Neuronal stem cell (in vitro differentiated cells): ENCODE data around the gene LAPTM4A.

Source experiments
- DNase-seq: peaks from one replicate; pipeline ENCODE4 v3.0.0-alpha.2; 2013; ENCODE audit warnings: low spot score
- H2AFZ ChIP-seq: one replicate; pipeline ENCODE4 v1.6.1; 2013; ENCODE audit warnings: mild to moderate bottlenecking, low read length, inconsistent platforms
- H2AK5ac ChIP-seq: 2 replicates; pipeline ENCODE4 v1.6.1; 2013; ENCODE audit warnings: low read depth, mild to moderate bottlenecking, inconsistent platforms, low read length, moderate library complexity, mixed read lengths
- H2BK120ac ChIP-seq: 2 replicates; pipeline ENCODE4 v1.6.1; 2013; ENCODE audit warnings: low read depth, mild to moderate bottlenecking, inconsistent platforms, low read length, moderate library complexity, mixed read lengths
- H2BK12ac ChIP-seq: one replicate; pipeline ENCODE4 v1.6.1; 2013; ENCODE audit warnings: low read length, inconsistent platforms
- H2BK15ac ChIP-seq: 2 replicates; pipeline ENCODE4 v1.6.1; 2013; ENCODE audit warnings: mild to moderate bottlenecking, low read length, inconsistent platforms, mixed read lengths
- H2BK5ac ChIP-seq: one replicate; pipeline ENCODE4 v1.6.1; 2013; ENCODE audit warnings: inconsistent platforms, mild to moderate bottlenecking, low read length, moderate library complexity
- H3K14ac ChIP-seq: one replicate; pipeline ENCODE4 v1.6.1; 2013; ENCODE audit warnings: low read length, inconsistent platforms
- H3K18ac ChIP-seq: 2 replicates; pipeline ENCODE4 v1.6.1; 2013; ENCODE audit warnings: low read length, inconsistent platforms
- H3K23ac ChIP-seq: 2 replicates; pipeline ENCODE4 v1.6.1; 2013; ENCODE audit warnings: low read depth, mild to moderate bottlenecking, mixed read lengths, low read length, inconsistent platforms; ENCODE audit not compliant: poor library complexity
- H3K27ac ChIP-seq: replicated peaks from 3 replicates; pipeline ENCODE4 v1.5.1; 2013; ENCODE audit warnings: low read length, inconsistent platforms
- H3K27me3 ChIP-seq, 3 experiments: 2 replicates each; pipeline ENCODE4 v1.6.1; 2013; ENCODE audit warnings: low read length in 3 of 3, mild to moderate bottlenecking in 2 of 3, inconsistent platforms in 1 of 3, low read depth in 1 of 3, mixed read lengths in 1 of 3, moderate library complexity in 1 of 3; ENCODE audit not compliant: control insufficient read depth in 3 of 3, insufficient read depth in 3 of 3
- H3K36me3 ChIP-seq, 2 donors: replicated peaks in 1 of 2; 2 replicates each; pipeline ENCODE4 v1.6.1; 2013; ENCODE audit warnings: low read length in 2 of 2; ENCODE audit not compliant: control insufficient read depth in 2 of 2, insufficient read depth in 2 of 2
- H3K4ac ChIP-seq: 2 replicates; pipeline ENCODE4 v1.6.1; 2013; ENCODE audit warnings: inconsistent platforms, mild to moderate bottlenecking, low read length, moderate library complexity
- H3K4me1 ChIP-seq, 2 donors: 1 replicate in 1 of 2; 2 replicates in 1 of 2; pipeline ENCODE4 v1.6.1; 2013; ENCODE audit warnings: low read length in 2 of 2, low read depth in 1 of 2; ENCODE audit not compliant: control insufficient read depth in 2 of 2, insufficient read depth in 1 of 2
- H3K4me2 ChIP-seq: one replicate; pipeline ENCODE4 v1.6.1; 2013; ENCODE audit warnings: mild to moderate bottlenecking, low read length, inconsistent platforms; ENCODE audit not compliant: insufficient read depth, poor library complexity, severe bottlenecking
- H3K4me3 ChIP-seq, 2 donors: 2 replicates each; pipeline ENCODE4 v1.5.1; 2013; ENCODE audit warnings: low read length in 2 of 2, mild to moderate bottlenecking in 2 of 2, inconsistent platforms in 1 of 2, moderate library complexity in 1 of 2
- H3K79me1 ChIP-seq: one replicate; pipeline ENCODE4 v1.6.1; 2013; ENCODE audit warnings: low read depth, mild to moderate bottlenecking, inconsistent platforms, low read length, moderate library complexity
- H3K9ac ChIP-seq: one replicate; pipeline ENCODE4 v1.6.1; 2013; ENCODE audit warnings: mild to moderate bottlenecking, low read depth, low read length, inconsistent platforms; ENCODE audit not compliant: poor library complexity
- H3K9me3 ChIP-seq, 2 donors: replicated peaks in 1 of 2; 2 replicates each; pipeline versions ENCODE3 to v1.6.1; 2013; ENCODE audit warnings: low read length in 2 of 2, mild to moderate bottlenecking in 2 of 2, inconsistent platforms in 1 of 2, low read depth in 1 of 2, mixed read lengths in 1 of 2, moderate library complexity in 1 of 2; ENCODE audit not compliant: control insufficient read depth in 2 of 2, insufficient read depth in 1 of 2
- H4K8ac ChIP-seq: one replicate; pipeline ENCODE4 v1.6.1; 2013; ENCODE audit warnings: low read depth, mild to moderate bottlenecking, inconsistent platforms, low read length, moderate library complexity
- H4K91ac ChIP-seq: one replicate; pipeline ENCODE4 v1.6.1; 2013; ENCODE audit warnings: low read length, low read depth, mild to moderate bottlenecking, inconsistent platforms; ENCODE audit not compliant: poor library complexity
- WGBS, 2 donors: extraction: QIAGEN DNeasy Blood & Tissue Kit; methylation state at CpG; one replicate each; pipeline ENCODE4 v1.1.7; 2013; ENCODE audit warnings: missing lambda C conversion rate in 2 of 2, mixed read lengths in 1 of 2; ENCODE audit not compliant: insufficient read length in 2 of 2, insufficient replicate concordance in 1 of 2; ENCODE audit errors: extremely low coverage in 2 of 2; 5-methylcytosine and 5-hydroxymethylcytosine counted together

LAPTM4A gene

GRCh38 chr2:20035955-20036666, 15.3 kb downstream of the LAPTM4A start:
- Histone ChIP-seq H2AFZ (no peak overlapping the region), H2BK12ac (no peak overlapping the region), H2BK5ac (no peak overlapping the region), H3K27ac (no peak overlapping the region), H3K79me1 (no peaks in the 10 kb centered on the region), H3K4ac (no peak overlapping the region), H2AK5ac (no peak overlapping the region), H3K18ac (no peak overlapping the region), H4K91ac (no peak overlapping the region), H3K4me3 (no peak overlapping the region), H2BK15ac (no peak overlapping the region), H3K4me2 (no peak overlapping the region), H3K9me3 (peaks cover 0 to 2% of the 10 kb centered on the region in 2 donors), H3K4me1 (no peaks in the 10 kb centered on the region), H3K36me3 (peaks cover 37 to 99% of the 10 kb centered on the region in 2 donors), H2BK120ac (no peak overlapping the region), H3K23ac (no peak overlapping the region), H3K27me3 (no peaks in the 10 kb centered on the region), H3K14ac (no peak overlapping the region), H4K8ac (no peak overlapping the region), H3K9ac (no peak overlapping the region)
- no CpG with 5 or more reads among the region's 4 CpGs for WGBS, 2 donors
- no peak for DNase-seq

GRCh38 chr2:20034821-20035220, 16.6 kb downstream of the LAPTM4A start:
- H3K4me2 ChIP-seq: no peak overlapping the region
- no peak overlapping the region for H2BK15ac ChIP-seq
- no CpG with 5 or more reads among the region's 2 CpGs for WGBS, 2 donors
- H2AK5ac ChIP-seq: no peak overlapping the region
- H2BK5ac ChIP-seq: no peak overlapping the region
- H3K4ac ChIP-seq: no peak overlapping the region
- no peak overlapping the region for H3K23ac ChIP-seq
- no peak overlapping the region for H4K91ac ChIP-seq
- peaks cover 33 to 100% of the 10 kb centered on the region in 2 donors for H3K36me3 ChIP-seq
- H2BK120ac ChIP-seq: no peak overlapping the region
- no peaks in the 10 kb centered on the region for H3K27me3 ChIP-seq
- DNase-seq: no peak
- H2AFZ ChIP-seq: no peak overlapping the region
- no peak overlapping the region for H2BK12ac ChIP-seq
- no peaks in the 10 kb centered on the region for H3K4me1 ChIP-seq
- H3K9ac ChIP-seq: no peak overlapping the region
- H3K14ac ChIP-seq: no peak overlapping the region
- no peak overlapping the region for H3K4me3 ChIP-seq
- no peak overlapping the region for H3K27ac ChIP-seq
- peaks cover 2 to 13% of the 10 kb centered on the region in 2 donors for H3K9me3 ChIP-seq
- H3K79me1 ChIP-seq: no peaks in the 10 kb centered on the region
- no peak overlapping the region for H3K18ac ChIP-seq
- H4K8ac ChIP-seq: no peak overlapping the region

GRCh38 chr2:20034218-20034617, 17.2 kb downstream of the LAPTM4A start:
- no peak overlapping the region for H3K27ac ChIP-seq
- peaks cover 33 to 100% of the 10 kb centered on the region in 2 donors for H3K36me3 ChIP-seq
- H3K9me3 ChIP-seq: peaks cover 2 to 17% of the 10 kb centered on the region in 2 donors

GRCh38 chr2:20033322-20033721, 18.1 kb downstream of the LAPTM4A start:
- H3K27me3 ChIP-seq: no peaks in the 10 kb centered on the region
- H4K8ac ChIP-seq: no peak overlapping the region
- no CpG with 5 or more reads among the region's 3 CpGs for WGBS, 2 donors
- no peaks in the 10 kb centered on the region for H3K4me1 ChIP-seq
- no peak overlapping the region for H2BK12ac ChIP-seq
- peaks cover 2 to 17% of the 10 kb centered on the region in 2 donors for H3K9me3 ChIP-seq
- H3K4me3 ChIP-seq: no peak overlapping the region
- no peaks in the 10 kb centered on the region for H3K79me1 ChIP-seq
- H3K27ac ChIP-seq: no peak overlapping the region
- H2AFZ ChIP-seq: no peak overlapping the region
- H3K9ac ChIP-seq: no peak overlapping the region
- no peak for DNase-seq
- no peak overlapping the region for H2BK5ac ChIP-seq
- H3K4ac ChIP-seq: no peak overlapping the region
- no peak overlapping the region for H2BK15ac ChIP-seq
- H3K36me3 ChIP-seq: peaks cover 31 to 100% of the 10 kb centered on the region in 2 donors
- H4K91ac ChIP-seq: no peak overlapping the region
- H3K18ac ChIP-seq: no peak overlapping the region
- no peak overlapping the region for H2BK120ac ChIP-seq
- no peak overlapping the region for H3K14ac ChIP-seq
- no peak overlapping the region for H2AK5ac ChIP-seq
- H3K23ac ChIP-seq: no peak overlapping the region
- H3K4me2 ChIP-seq: no peak overlapping the region

More at GRCh38 chr2:20034218-20034617, 17.2 kb downstream of the LAPTM4A start:
- Histone ChIP-seq H3K9ac (no peak overlapping the region), H3K4me2 (no peak overlapping the region), H3K14ac (no peak overlapping the region), H3K4me3 (no peak overlapping the region), H2BK120ac (no peak overlapping the region), H2BK5ac (no peak overlapping the region), H4K8ac (no peak overlapping the region), H3K4ac (no peak overlapping the region), H3K18ac (no peak overlapping the region), H4K91ac (no peak overlapping the region), H3K79me1 (no peaks in the 10 kb centered on the region), H3K23ac (no peak overlapping the region), H2AFZ (no peak overlapping the region), H2BK12ac (no peak overlapping the region), H2BK15ac (no peak overlapping the region), H3K4me1 (no peaks in the 10 kb centered on the region), H3K27me3 (no peaks in the 10 kb centered on the region), H2AK5ac (no peak overlapping the region)
- WGBS, 2 donors: no CpG with 5 or more reads among the region's 4 CpGs
- no peak for DNase-seq
